Coronary artery (tissue), 2 donors: ENCODE data around the gene KIF19.

ENCODE experiments used
- DNase-seq: peaks from one replicate; pipeline ENCODE4 v3.0.0-alpha.2; 2017; ENCODE audit warnings: low spot score
- H3K27ac ChIP-seq, 2 donors: fragments of 200-600 bp; sonication (generic); one replicate each; pipeline ENCODE4 v1.5.1; 2016 to 2019
- H3K4me3 ChIP-seq: fragments of 200-600 bp; sonication (generic); 2 replicates; pipeline ENCODE4 v1.5.1; 2016; ENCODE audit warnings: mild to moderate bottlenecking, moderate library complexity
- CTCF ChIP-seq: fragments of 200-600 bp; sonication (generic); IDR thresholded peaks from one replicate; pipeline ENCODE4 v1.5.1; 2019; ENCODE audit warnings: antibody characterized with exemption

KIF19 gene

DNA sequence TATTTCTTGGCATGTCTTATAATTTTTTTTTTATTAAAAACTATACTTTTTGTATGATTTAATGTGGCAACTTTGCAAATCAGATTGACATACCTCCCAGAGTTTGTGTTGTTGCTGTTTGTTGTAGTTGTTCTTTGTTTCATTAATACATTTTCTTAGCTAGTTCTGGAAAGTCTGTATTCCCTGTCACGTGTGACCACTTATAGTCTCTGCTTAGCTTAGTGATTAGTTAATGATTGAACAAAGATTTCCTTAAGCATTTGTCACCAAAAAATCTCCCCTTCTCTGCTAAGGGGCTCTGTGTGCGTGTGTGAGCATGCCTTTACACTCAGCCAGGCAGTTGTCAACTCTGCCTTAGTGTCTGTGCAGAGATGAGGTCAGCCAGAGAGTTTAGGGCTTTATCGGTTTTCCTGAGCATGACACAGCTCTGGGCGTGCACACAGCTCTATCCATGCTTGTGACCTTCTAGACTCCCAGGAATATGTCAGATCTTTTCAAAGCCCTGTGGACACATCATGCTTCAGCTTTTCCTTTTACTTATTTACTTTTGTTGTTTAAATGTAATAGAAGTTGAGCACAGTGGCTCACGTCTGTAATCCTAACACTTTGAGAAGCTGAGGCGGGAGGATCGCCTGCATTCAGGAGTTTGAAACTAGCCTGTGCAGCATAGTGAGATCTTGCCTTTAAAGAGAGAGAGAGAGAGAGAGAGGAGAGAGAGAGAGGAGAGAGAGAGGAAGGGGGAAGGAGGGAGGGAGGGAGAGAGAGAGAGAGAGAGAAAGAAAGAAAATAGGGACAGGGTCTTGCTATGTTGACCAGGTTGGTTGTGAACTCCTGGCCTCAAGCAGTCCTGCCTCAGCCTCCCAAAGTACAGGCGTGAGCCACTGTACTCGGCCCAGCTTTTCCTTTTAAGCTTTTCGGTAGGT, 30.1 kb upstream of the KIF19 start:
- H3K27ac ChIP-seq: no peak overlapping the region

DNA sequence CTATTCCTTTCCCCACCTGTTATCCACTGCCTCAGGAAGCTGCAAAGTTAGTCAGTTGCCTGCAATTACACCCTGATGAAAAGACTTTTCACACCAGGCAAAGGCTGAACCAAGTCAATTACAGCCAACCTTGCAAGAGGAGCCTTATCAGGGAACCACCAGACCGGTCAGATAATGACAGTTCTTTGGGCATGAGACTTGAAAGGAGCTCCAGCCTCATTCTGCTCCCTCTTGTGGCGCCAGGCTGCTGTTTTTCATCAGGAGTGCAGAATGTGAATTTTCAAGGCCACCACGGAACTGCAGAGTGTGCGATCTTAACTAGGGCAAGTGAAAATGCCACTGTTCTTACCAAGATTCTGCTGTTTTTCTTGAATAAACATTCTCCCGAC, 29.5 kb upstream of the KIF19 start:
- no peak overlapping the region for H3K27ac ChIP-seq
- no peak for DNase-seq
- H3K4me3 ChIP-seq: no peak overlapping the region
- no peak for TF ChIP-seq CTCF

More for the DNA sequence above, 30.1 kb upstream of the KIF19 start:
- no peak for TF ChIP-seq CTCF
- no peak for DNase-seq
- H3K4me3 ChIP-seq: no peak overlapping the region

DNA sequence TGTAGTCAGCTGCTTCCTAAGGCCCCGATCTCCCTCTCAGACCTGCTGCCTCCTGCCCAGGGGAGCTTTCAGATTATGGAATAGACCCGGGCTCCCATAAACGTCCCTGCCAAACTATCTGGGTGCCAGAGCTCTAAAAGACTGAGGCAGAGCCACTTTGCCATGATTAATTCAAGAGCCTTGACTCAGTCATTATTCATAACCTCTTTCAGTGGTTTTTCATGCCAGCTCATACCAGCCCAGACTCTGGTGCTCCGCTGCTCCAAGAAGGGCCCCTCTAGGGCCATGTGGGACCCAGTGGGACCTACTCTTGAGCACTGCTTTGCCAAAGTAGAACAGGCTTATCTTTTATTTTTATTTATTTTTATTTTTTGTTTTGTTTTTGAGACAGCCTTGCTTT, 28.1 kb upstream of the KIF19 start:
- DNase-seq: no peak
- no peak for TF ChIP-seq CTCF

GRCh38 chr17:74298778-74299177, 27.2 kb upstream of the KIF19 start:
- Histone ChIP-seq H3K4me3 (no peak overlapping the region), H3K27ac (no peak overlapping the region)
- TF ChIP-seq CTCF: no peak
- no peak for DNase-seq

More for the DNA sequence above, 28.1 kb upstream of the KIF19 start:
- no peak overlapping the region for H3K4me3 ChIP-seq
- no peak overlapping the region for H3K27ac ChIP-seq

GRCh38 chr17:74299226-74300009, 26.6 kb upstream of the KIF19 start:
- no peak for TF ChIP-seq CTCF
- H3K27ac ChIP-seq: no peak overlapping the region
- H3K4me3 ChIP-seq: no peak overlapping the region
- DNase-seq: no peak

DNA sequence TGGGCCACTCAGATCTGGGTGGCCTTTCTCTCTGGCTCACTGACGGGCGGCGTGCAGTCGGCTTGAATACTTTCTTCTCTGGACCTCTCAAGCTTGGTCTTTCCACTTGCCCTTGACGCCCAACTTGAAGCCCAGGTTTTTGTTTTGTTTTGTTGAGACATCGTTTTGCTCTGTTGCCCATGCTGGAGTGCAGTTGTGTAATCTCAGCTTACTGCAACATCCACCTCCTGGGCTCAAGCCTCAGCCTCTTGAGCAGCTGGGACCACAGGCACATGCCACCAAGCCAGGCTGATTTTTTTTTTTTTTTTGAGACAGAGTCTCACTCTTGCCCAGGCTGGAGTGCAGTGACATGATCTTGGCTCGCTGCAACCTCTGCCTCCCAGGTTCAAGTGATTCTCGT, 22.7 kb upstream of the KIF19 start:
- DNase-seq: no peak
- TF ChIP-seq CTCF: no peak
- H3K27ac ChIP-seq: no peak overlapping the region
- no peak overlapping the region for H3K4me3 ChIP-seq
